Vagina (tissue), 2 donors: ENCODE results near the gene ARID5B. TPM values are rescaled to one million over a fixed set of nuclear protein-coding genes. Genes with fewer than 3 reads are reported as not detected.

Source experiments
- DNase-seq, 2 donors: peaks; one replicate each; pipeline ENCODE4 v3.0.0-alpha.2; 2017; ENCODE audit errors: extremely low spot score in 2 of 2
- H3K27ac ChIP-seq: fragments of 200-600 bp; sonication (generic); one replicate; pipeline ENCODE4 v1.5.1; 2019
- H3K27me3 ChIP-seq: fragments of 200-600 bp; sonication (generic); one replicate; pipeline ENCODE4 v1.5.1; 2019
- H3K36me3 ChIP-seq, 2 donors: fragments of 200-600 bp; sonication (generic); one replicate each; pipeline ENCODE4 v1.5.1; 2017 to 2019
- H3K4me1 ChIP-seq: fragments of 200-600 bp; sonication (generic); one replicate; pipeline ENCODE4 v1.5.1; 2019
- H3K4me3 ChIP-seq, 2 donors: fragments of 200-600 bp; sonication (generic); 1 replicate in 1 of 2; 2 replicates in 1 of 2; pipeline ENCODE4 v1.5.1; 2016 to 2019
- H3K9me3 ChIP-seq: fragments of 200-600 bp; sonication (generic); one replicate; pipeline ENCODE4 v1.5.1; 2019
- CTCF ChIP-seq, 3 experiments: fragments of 450-650 bp in 2 of 3; fragments of 200-600 bp in 1 of 3; sonication (generic) in 1 of 3; IDR thresholded peaks; one replicate each; pipeline ENCODE4 v1.5.1; 2017 to 2019; ENCODE audit warnings: antibody characterized with exemption in 3 of 3, mild to moderate bottlenecking in 2 of 3, moderate library complexity in 2 of 3
- POLR2A ChIP-seq, 2 donors: fragments of 450-650 bp; IDR thresholded peaks; one replicate each; pipeline ENCODE4 v1.6.1; 2017; ENCODE audit warnings: antibody characterized with exemption in 2 of 2, mild to moderate bottlenecking in 2 of 2, moderate library complexity in 2 of 2
- POLR2AphosphoS5 ChIP-seq, 2 donors: sonication (generic); formaldehyde crosslinking; IDR thresholded peaks; one replicate each; pipeline ENCODE4 v1.9.0; 2017; ENCODE audit warnings: antibody characterized with exemption in 2 of 2, mild to moderate bottlenecking in 2 of 2, low read depth in 1 of 2; ENCODE audit not compliant: insufficient read depth in 1 of 2
- intact Hi-C: fragments of 100-400 bp; cut with DNase I; formaldehyde crosslinking; loops from one replicate; pipeline ENCODE4 v1.15.1; 2023
- total RNA-seq: library from RNA; depleted of rRNA; stranded (reverse); fragments of >200 nt; gene quantifications from one replicate; pipeline ENCODE4 v1.2.3, GENCODE V29; 2016

ARID5B gene
- total RNA-seq, 1 donor from 2014 or later: 75.9 TPM

GRCh38 chr10:61981460-61981859 is 80.0 kb downstream of the ARID5B start:
- DNase-seq: no peak
- H3K36me3 ChIP-seq: no peaks in the 10 kb centered on the region
- H3K9me3 ChIP-seq: no peaks in the 10 kb centered on the region
- H3K27me3 ChIP-seq: no peaks in the 10 kb centered on the region
- no peak overlapping the region for H3K27ac ChIP-seq
- intact Hi-C loops: no loop called here
- no peak overlapping the region for H3K4me3 ChIP-seq
- TF ChIP-seq POLR2A (IDR thresholded peaks at IDR 0.05) (no peak), POLR2AphosphoS5 (IDR thresholded peaks at IDR 0.05; ENCODE audit: insufficient read depth in 1 of 2, low read depth in 1 of 2) (no peak), CTCF (IDR thresholded peaks at IDR 0.05) (no peak)
- H3K4me1 ChIP-seq: peaks cover 20% of the 10 kb centered on the region

GRCh38 chr10:61983255-61983654 is 81.8 kb downstream of the ARID5B start:
- peaks cover 32% of the 10 kb centered on the region for H3K4me1 ChIP-seq
- intact Hi-C loops: no loop called here
- TF ChIP-seq CTCF (IDR thresholded peaks at IDR 0.05): no peak
- TF ChIP-seq POLR2A (IDR thresholded peaks at IDR 0.05): no peak
- TF ChIP-seq POLR2AphosphoS5 (IDR thresholded peaks at IDR 0.05; ENCODE audit: insufficient read depth in 1 of 2, low read depth in 1 of 2): no peak

GRCh38 chr10:61984803-61985418 is 83.4 kb downstream of the ARID5B start:
- Histone ChIP-seq H3K4me3 (no peak overlapping the region), H3K36me3 (no peaks in the 10 kb centered on the region), H3K9me3 (no peaks in the 10 kb centered on the region), H3K27ac (peak overlapping the region; percentile 4), H3K27me3 (no peaks in the 10 kb centered on the region), H3K4me1 (peaks cover 32% of the 10 kb centered on the region)
- DNase-seq: no peak
- intact Hi-C loops: no loop called here
- TF ChIP-seq POLR2A (IDR thresholded peaks at IDR 0.05): no peak
- no peak for TF ChIP-seq CTCF (IDR thresholded peaks at IDR 0.05)
- TF ChIP-seq POLR2AphosphoS5 (IDR thresholded peaks at IDR 0.05; ENCODE audit: insufficient read depth in 1 of 2, low read depth in 1 of 2): no peak

More at GRCh38 chr10:61983255-61983654, 81.8 kb downstream of the ARID5B start:
- DNase-seq: no peak
- H3K36me3 ChIP-seq: no peaks in the 10 kb centered on the region
- H3K27ac ChIP-seq: no peak overlapping the region
- H3K27me3 ChIP-seq: no peaks in the 10 kb centered on the region
- no peaks in the 10 kb centered on the region for H3K9me3 ChIP-seq
- no peak overlapping the region for H3K4me3 ChIP-seq

- DNase-seq: no peak
- no peaks in the 10 kb centered on the region for H3K36me3 ChIP-seq
- intact Hi-C loops: no loop called here
- H3K27ac ChIP-seq: no peak overlapping the region
- H3K4me1 ChIP-seq: peaks cover 24% of the 10 kb centered on the region
- no peak overlapping the region for H3K4me3 ChIP-seq
- no peaks in the 10 kb centered on the region for H3K27me3 ChIP-seq
- no peak for TF ChIP-seq POLR2AphosphoS5 (IDR thresholded peaks at IDR 0.05; ENCODE audit: insufficient read depth in 1 of 2, low read depth in 1 of 2)
- TF ChIP-seq CTCF (IDR thresholded peaks at IDR 0.05): no peak
- TF ChIP-seq POLR2A (IDR thresholded peaks at IDR 0.05): no peak
- no peaks in the 10 kb centered on the region for H3K9me3 ChIP-seq
Measured at GRCh38 chr10:61985715-61986114, 84.2 kb downstream of the ARID5B start.

- no peak for DNase-seq
- no peaks in the 10 kb centered on the region for H3K9me3 ChIP-seq
- H3K4me1 ChIP-seq: peaks cover 20% of the 10 kb centered on the region
- TF ChIP-seq CTCF (IDR thresholded peaks at IDR 0.05): no peak
- no peak for TF ChIP-seq POLR2AphosphoS5 (IDR thresholded peaks at IDR 0.05; ENCODE audit: insufficient read depth in 1 of 2, low read depth in 1 of 2)
- no peak for TF ChIP-seq POLR2A (IDR thresholded peaks at IDR 0.05)
- H3K27ac ChIP-seq: peak overlapping the region; percentile 12
- no peaks in the 10 kb centered on the region for H3K27me3 ChIP-seq
- intact Hi-C loops: no loop called here
- H3K36me3 ChIP-seq: no peaks in the 10 kb centered on the region
- H3K4me3 ChIP-seq: no peak overlapping the region
Measured at GRCh38 chr10:61986382-61986781, 84.9 kb downstream of the ARID5B start.
